HG03196 (cell line): ENCODE measurements around the gene NSD1.
"Not testable (repeated sequence)": the region's sequence is repeated elsewhere in the genome, so short reads cannot be mapped to it uniquely, and the experiment has no call there.

Experiments
- ATAC-seq: cut with Tn5 transposase; IDR thresholded peaks from one replicate; pipeline ENCODE4 v1.9.1; 2021; ENCODE audit not compliant: unreplicated experiment

Gene NSD1

GRCh38 chr5:177327539-177328522 lies 194.3 kb downstream of the NSD1 start:
- ATAC-seq: no peak

DNA sequence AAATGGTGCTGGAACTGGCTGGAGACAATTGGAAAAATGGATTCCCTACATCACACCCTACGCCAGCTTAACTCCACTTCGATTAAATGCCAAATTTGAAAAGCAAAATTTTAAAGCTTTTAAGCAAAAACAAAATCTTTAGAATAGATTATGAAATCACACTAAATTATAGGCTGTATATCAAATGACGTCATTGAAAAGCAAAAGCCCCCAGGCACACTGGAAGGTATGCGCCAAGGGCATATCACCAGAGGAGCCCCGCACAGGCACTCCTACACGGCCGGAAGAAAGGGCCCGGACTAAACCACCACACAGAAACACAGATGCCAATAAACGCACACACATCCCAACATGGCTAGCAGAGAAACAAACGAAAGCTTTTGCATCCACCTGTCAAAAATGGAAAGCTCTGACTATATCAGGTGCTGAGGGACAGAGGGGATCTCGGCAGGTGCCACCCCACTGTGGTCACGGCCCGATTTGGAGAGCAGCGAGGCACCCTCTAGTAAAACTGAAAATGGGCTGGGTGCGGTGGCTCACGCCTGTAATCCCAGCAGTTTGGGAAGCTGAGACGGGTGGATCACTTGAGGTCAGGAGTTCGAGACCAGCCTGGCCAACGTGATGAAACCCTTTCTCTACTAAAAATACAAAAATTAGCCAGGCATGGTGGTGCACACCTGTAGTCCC lies 195.1 kb downstream of the NSD1 start:
- ATAC-seq: no peak

DNA sequence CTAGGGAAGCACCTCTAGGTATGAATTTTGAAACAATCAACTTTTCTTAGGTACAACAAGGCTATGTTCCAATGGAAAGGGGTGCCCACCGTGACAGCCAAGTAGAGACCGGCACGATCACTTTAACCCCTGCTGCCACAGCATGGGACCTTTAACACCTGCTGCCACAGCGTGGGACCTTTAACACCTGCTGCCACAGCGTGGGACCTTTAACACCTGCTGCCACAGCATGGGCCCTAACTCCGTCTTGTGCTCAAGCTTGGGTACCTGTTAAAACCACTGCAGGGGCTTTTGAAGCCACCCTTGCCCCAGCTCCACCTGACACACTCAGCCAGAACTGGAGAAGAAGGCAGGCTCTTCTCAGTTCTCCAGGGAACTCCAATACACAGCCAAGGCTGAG lies 196.3 kb downstream of the NSD1 start:
- no peak for ATAC-seq

GRCh38 chr5:177330991-177331842 lies 197.6 kb downstream of the NSD1 start:
- no peak for ATAC-seq

- ATAC-seq: no peak
Observed at GRCh38 chr5:177332031-177332895, 198.7 kb downstream of the NSD1 start.

- ATAC-seq: no peak
Observed at GRCh38 chr5:177332896-177333260, 199.3 kb downstream of the NSD1 start.

- ATAC-seq: no peak
Observed at GRCh38 chr5:177333420-177334154, 200.0 kb downstream of the NSD1 start.

DNA sequence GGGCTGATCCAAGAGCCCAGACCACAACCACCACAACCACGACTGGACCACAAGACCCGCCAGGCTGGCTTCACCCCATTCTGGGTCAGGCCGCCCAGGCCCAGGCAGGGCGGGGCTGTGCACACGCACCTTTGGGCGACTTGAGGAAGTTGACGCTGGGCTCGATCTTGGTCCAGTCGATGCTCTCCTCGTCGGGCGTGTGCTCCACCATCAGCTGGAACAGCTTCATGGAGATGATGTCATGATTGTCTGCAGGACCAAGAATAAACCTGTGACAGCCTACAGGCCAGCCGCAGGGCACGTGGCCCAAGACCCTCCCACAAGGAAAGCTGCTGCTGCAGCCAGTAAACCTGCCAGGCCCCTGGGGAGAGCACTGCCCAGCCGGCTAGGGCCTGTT lies 200.6 kb downstream of the NSD1 start:
- ATAC-seq: no peak

DNA sequence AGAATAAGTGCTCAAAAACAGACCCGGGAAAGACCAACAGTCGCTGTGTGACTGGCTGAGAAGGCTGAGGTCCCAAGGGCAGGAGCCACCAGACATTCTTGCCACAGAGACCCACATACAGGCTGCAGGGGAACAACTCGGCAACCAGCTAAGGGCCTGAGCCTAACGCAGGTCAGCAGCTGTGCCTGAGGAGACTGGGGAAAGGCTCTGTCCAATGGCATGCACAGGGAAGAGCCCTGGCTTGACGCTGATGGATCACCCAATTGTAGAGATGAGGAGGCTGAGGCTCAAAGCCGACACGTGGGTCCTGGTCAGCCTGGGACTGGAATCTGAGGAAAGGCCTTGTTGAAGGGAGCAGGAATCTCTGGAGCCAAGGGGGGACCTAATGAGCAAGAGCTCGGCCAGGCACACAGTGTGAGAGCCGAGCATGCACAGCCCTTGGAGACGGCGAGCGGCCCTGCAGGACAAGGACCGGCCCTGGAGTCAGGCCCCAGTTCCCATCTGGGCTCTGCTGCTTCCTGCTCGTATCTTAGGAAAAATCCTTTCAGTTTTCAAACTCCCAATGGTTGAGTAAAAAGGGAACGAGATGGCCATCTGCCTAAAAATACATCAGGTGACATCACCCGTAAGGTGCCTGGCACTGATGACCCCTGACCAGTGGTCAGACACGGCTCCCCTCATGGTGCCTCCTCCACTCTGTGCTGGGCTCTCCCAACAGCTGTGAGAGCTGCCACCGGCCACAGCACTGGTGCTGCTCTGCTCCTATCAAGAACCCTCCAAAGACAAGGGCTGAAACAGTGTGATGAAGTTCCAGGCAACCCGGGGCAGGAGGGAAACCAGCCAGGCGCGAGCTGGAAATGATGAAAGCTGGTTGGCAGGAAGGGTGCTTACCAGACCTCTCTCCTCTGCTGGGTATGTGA lies 201.5 kb downstream of the NSD1 start:
- no peak for ATAC-seq

DNA sequence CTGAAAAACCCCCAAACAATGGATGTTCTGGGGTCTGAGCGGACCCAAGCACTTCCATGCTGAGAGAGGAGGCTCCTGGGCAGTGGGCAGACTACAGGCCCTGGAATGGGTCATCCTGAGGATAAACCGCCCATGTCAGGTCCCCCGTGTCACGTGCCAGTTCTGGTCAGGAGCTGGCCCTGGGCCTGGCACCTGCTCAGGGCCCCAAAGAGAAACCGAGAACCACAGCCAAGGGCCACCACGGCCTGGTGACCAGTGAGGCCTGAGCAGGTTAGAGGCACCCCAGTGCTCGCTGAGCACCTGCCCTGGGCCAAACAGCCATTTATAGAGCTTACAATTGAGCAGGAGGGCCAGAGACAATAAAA lies 202.1 kb downstream of the NSD1 start:
- no peak for ATAC-seq

- ATAC-seq: no peak
Observed at GRCh38 chr5:177336112-177336511, 202.5 kb downstream of the NSD1 start.

GRCh38 chr5:177336603-177337494 lies 203.3 kb downstream of the NSD1 start:
- ATAC-seq: no peak

DNA sequence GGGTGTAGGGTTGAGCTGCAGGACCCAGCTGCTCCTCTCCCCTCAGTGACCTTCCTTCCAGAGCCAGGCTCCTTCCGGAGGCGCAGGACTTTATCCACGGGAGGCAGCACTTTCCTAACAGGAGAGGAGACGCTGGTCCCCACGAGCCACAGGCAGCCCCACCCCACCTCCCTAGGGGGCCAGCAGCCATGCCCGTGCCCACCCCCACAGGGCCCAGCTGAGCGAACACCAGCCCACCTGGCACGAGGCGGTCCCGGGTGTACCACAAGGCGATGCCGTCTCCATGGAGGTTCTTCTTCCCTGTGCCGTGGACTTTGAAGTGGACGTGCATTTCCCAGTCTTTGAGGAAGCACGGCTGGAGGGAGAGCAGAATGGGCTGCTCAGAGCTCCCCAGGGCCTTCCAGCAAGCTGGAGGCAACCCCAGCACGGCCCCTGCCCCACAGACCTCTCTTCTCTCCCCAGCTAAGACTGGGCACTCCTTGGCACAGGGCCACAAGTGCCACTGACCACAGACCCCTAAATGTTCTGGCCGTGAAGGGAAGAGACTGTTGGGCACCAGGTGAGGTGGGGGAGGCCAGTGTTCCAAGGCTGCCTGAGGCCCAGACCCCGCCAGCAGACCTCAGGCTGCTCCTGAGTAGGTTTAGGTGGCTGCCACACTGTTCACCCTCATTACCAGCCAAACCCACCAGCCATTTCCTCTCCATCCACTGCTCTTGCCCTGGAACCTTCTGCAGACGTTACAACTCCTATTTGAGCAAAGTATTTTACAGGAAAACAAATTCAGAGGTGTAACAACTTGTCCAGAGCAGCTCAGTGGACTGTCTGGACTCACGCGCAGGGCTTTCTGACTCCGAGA lies 204.9 kb downstream of the NSD1 start:
- no peak for ATAC-seq

- no peak for ATAC-seq
Observed at GRCh38 chr5:177339107-177339638, 205.6 kb downstream of the NSD1 start.

GRCh38 chr5:177343000-177343399 lies 209.4 kb downstream of the NSD1 start:
- not testable (repeated sequence) for ATAC-seq

- ATAC-seq: no peak
Observed at GRCh38 chr5:177343777-177344176, 210.2 kb downstream of the NSD1 start.
